GM12878 (cell line): Measurements from ENCODE around the gene ACO1. TPM values are rescaled to one million over a fixed set of nuclear protein-coding genes. Genes with fewer than 3 reads are reported as not detected.

Experiments
- ATAC-seq: fragments of 200-7000 bp; cut with Tn5 transposase; 3 replicates; pipeline ENCODE4 v1.9.1; 2020; ENCODE audit warnings: mild to moderate bottlenecking, moderate library complexity
- BruUV-seq: library from RNA; stranded (reverse); fragments of 400-500 nt; replicated peaks from 2 replicates; lab custom pipeline; 2021; lab: Mats Ljungman, UMichigan
- CTCF ChIA-PET: fragments of 300-600 bp; sonication (Branson Sonifier 250); formaldehyde crosslinking; extraction: SDS; loops from one replicate; lab custom pipeline; 2021; ENCODE audit warnings: inconsistent platforms; lab: Yijun Ruan, JAX
- POLR2A ChIA-PET: fragments of 350-600 bp; formaldehyde crosslinking; extraction: SDS; loops from one replicate; lab custom pipeline; 2021; ENCODE audit warnings: inconsistent platforms; lab: Charles Lee
- RAD21 ChIA-PET: fragments of 300-600 bp; sonication (Branson Sonifier 250); formaldehyde crosslinking; loops from one replicate; lab custom pipeline; 2023; ENCODE audit warnings: antibody characterized with exemption; ENCODE audit not compliant: unreplicated experiment; lab: Charles Lee
- SMC1A ChIA-PET: fragments of 300-600 bp; sonication (Branson Sonifier 250); formaldehyde crosslinking; loops from one replicate; lab custom pipeline; 2023; ENCODE audit not compliant: unreplicated experiment, uncharacterized antibody; lab: Charles Lee
- DNase-seq: peaks from one replicate; pipeline ENCODE4 v3.0.0-alpha.2; 2011; ENCODE audit warnings: low read depth, low spot score
- FAIRE-seq: peaks from 3 replicates; lab custom pipeline; 2011; peaks lifted over from hg19 to GRCh38; lab: Jason Lieb, UNC
- H2AFZ ChIP-seq: 2 replicates; pipeline ENCODE4 v1.6.0; 2011; ENCODE audit warnings: low read depth, low read length, control low read depth; ENCODE audit not compliant: control insufficient read depth
- H3K27ac ChIP-seq: 2 replicates; pipeline ENCODE4 v1.5.1; 2011; ENCODE audit warnings: control low read depth; ENCODE audit not compliant: control insufficient read depth, insufficient read depth
- H3K27me3 ChIP-seq, 2 experiments: replicated peaks in 1 of 2; 2 replicates each; pipeline versions ENCODE4 v1.6.0 to v1.6.1; 2011; ENCODE audit warnings: low read length in 1 of 2; ENCODE audit not compliant: control insufficient read depth in 2 of 2, insufficient read depth in 2 of 2
- H3K36me3 ChIP-seq, 2 experiments: 2 replicates each; pipeline ENCODE4 v1.5.1; 2011; ENCODE audit warnings: low read length in 1 of 2; ENCODE audit not compliant: control insufficient read depth in 2 of 2, insufficient read depth in 2 of 2
- H3K4me1 ChIP-seq: 2 replicates; pipeline ENCODE4 v1.6.1; 2011; ENCODE audit warnings: mild to moderate bottlenecking, low read length, moderate library complexity, mixed read lengths; ENCODE audit not compliant: control insufficient read depth, insufficient read depth
- H3K4me2 ChIP-seq: 2 replicates; pipeline ENCODE4 v1.6.0; 2011; ENCODE audit warnings: control low read depth; ENCODE audit not compliant: control insufficient read depth, insufficient read depth
- H3K4me3 ChIP-seq: fragments of 200-600 bp; sonication (generic); 2 replicates; pipeline ENCODE4 v1.5.1; 2016
- H3K79me2 ChIP-seq: 2 replicates; pipeline ENCODE4 v1.6.0; 2011; ENCODE audit warnings: low read length; ENCODE audit not compliant: control insufficient read depth, insufficient read depth
- H3K9ac ChIP-seq: 2 replicates; pipeline ENCODE4 v1.8.0; 2011; ENCODE audit warnings: low read length, control low read depth, mixed read lengths; ENCODE audit not compliant: control insufficient read depth, insufficient read depth
- H3K9me3 ChIP-seq: replicated peaks from 3 replicates; pipeline ENCODE4 v1.5.1; 2011; ENCODE audit warnings: mild to moderate bottlenecking, low read length; ENCODE audit not compliant: control insufficient read depth, insufficient read depth
- H4K20me1 ChIP-seq: 2 replicates; pipeline ENCODE4 v1.6.0; 2011; ENCODE audit not compliant: control insufficient read depth, insufficient read depth
- ATF3 ChIP-seq: IDR thresholded peaks from 2 replicates; pipeline ENCODE4 v1.6.1; 2011; ENCODE audit warnings: low read depth, mild to moderate bottlenecking, low read length, moderate library complexity, borderline replicate concordance; ENCODE audit errors: extremely low read depth
- CHD1 ChIP-seq: IDR thresholded peaks from 2 replicates; pipeline ENCODE4 v1.6.1; 2012; ENCODE audit warnings: low read depth, low read length, improper control_type of control experiment
- IKZF2 ChIP-seq, 2 experiments: fragments of 450-650 bp; IDR thresholded peaks; 2 replicates each; pipeline ENCODE4 v1.6.1; 2017; ENCODE audit warnings: mild to moderate bottlenecking in 2 of 2, moderate library complexity in 2 of 2
- NKRF ChIP-seq: fragments of 450-650 bp; conservative IDR thresholded peaks from 2 replicates; pipeline ENCODE4 v1.6.1; 2017; ENCODE audit warnings: mild to moderate bottlenecking, moderate library complexity
- NR2C1 ChIP-seq: fragments of 450-650 bp; IDR thresholded peaks from 2 replicates; pipeline ENCODE4 v1.6.1; 2017; ENCODE audit warnings: antibody characterized with exemption, mild to moderate bottlenecking, moderate library complexity
- PKNOX1 ChIP-seq: fragments of 450-650 bp; IDR thresholded peaks from 2 replicates; pipeline ENCODE4 v1.6.1; 2016; ENCODE audit warnings: mild to moderate bottlenecking
- POLR2A ChIP-seq: IDR thresholded peaks from 2 replicates; pipeline ENCODE4 v1.6.1; 2011; ENCODE audit warnings: low read depth, mild to moderate bottlenecking, low read length
- RAD21 ChIP-seq: IDR thresholded peaks from 2 replicates; pipeline ENCODE4 v1.6.1; 2011; ENCODE audit warnings: mild to moderate bottlenecking, low read depth, low read length, moderate library complexity; ENCODE audit not compliant: insufficient read depth
- RB1 ChIP-seq: fragments of 450-650 bp; formaldehyde crosslinking; IDR thresholded peaks from 2 replicates; pipeline ENCODE4 v1.6.1; 2017; ENCODE audit warnings: mild to moderate bottlenecking, borderline replicate concordance
- STAT3 ChIP-seq: IDR thresholded peaks from 2 replicates; pipeline ENCODE4 v1.6.1; 2011; ENCODE audit warnings: low read depth, low read length, improper control_type of control experiment
- SUPT20H ChIP-seq: IDR thresholded peaks from 2 replicates; pipeline ENCODE4 v1.6.1; 2011; ENCODE audit warnings: low read depth, mild to moderate bottlenecking, low read length, moderate library complexity, borderline replicate concordance; ENCODE audit not compliant: control insufficient read depth
- TARDBP ChIP-seq: IDR thresholded peaks from 2 replicates; pipeline ENCODE4 v1.6.1; 2016; ENCODE audit warnings: borderline replicate concordance
- TCF3 ChIP-seq: IDR thresholded peaks from 2 replicates; pipeline ENCODE4 v1.6.1; 2012; ENCODE audit warnings: low read depth, mild to moderate bottlenecking, low read length, borderline replicate concordance; ENCODE audit not compliant: insufficient read depth
- USF1 ChIP-seq: IDR thresholded peaks from 2 replicates; pipeline ENCODE4 v1.6.1; 2011; ENCODE audit warnings: borderline replicate concordance, low read depth, mild to moderate bottlenecking, moderate library complexity, mixed read lengths, low read length; ENCODE audit not compliant: insufficient read depth; ENCODE audit errors: extremely low read length
- ZBTB4 ChIP-seq: fragments of 450-650 bp; formaldehyde crosslinking; IDR thresholded peaks from 2 replicates; pipeline ENCODE4 v1.4.0; 2022; ENCODE audit warnings: mild to moderate bottlenecking, moderate library complexity
- WGBS: methylation state at CpG from one replicate; pipeline ENCODE4 v1.1.6; 2016; ENCODE audit warnings: low lambda C conversion rate; ENCODE audit not compliant: insufficient replicate concordance, insufficient coverage; ENCODE audit errors: missing lambda C conversion rate; 5-methylcytosine and 5-hydroxymethylcytosine counted together
- in situ Hi-C: fragments of 300-500 bp; cut with MboI; formaldehyde crosslinking; loops from 9 replicates; pipeline ENCODE4 v1.14.3; 2018; ENCODE audit warnings: mixed read lengths
- intact Hi-C: fragments of 100-400 bp; cut with micrococcal nuclease; formaldehyde crosslinking; loops from one replicate; pipeline ENCODE4 v1.14.2; 2022; ENCODE audit not compliant: unreplicated experiment
- polyA plus RNA-seq, 11 experiments: library from polyadenylated mRNA; depleted of rRNA in 4 of 11; unstranded in 6 of 11; stranded (reverse) in 5 of 11; fragments of >200 nt; fragmentation: Nextera tagmentation in 4 of 11; fragmentation: Illumina TruSeq in 1 of 11; extraction: Ambion mirVana in 4 of 11; extraction: Trizol in 1 of 11; gene quantifications; 1 replicate in 1 of 11; 2 replicates in 10 of 11; pipeline versions ENCODE4 v1.2.1 to v1.2.3, GENCODE V29; 2011 to 2016; ENCODE audit warnings: inconsistent platforms in 2 of 11, missing spikeins in 2 of 11, low read depth in 1 of 11
- total RNA-seq, 4 experiments: library from RNA; depleted of rRNA in 3 of 4; stranded (reverse); fragments of >200 nt in 3 of 4; fragmentation: Illumina TruSeq in 1 of 4; extraction: Trizol in 1 of 4; gene quantifications; 2 replicates each; pipeline versions ENCODE4 v1.2.1 to v1.2.3, GENCODE V29; 2013 to 2021

The ACO1 gene
- total and polyA plus RNA-seq, 10 of the 15 experiments (the other 5 are each of a cell fraction or from before 2014, with no cell fraction given), result 0.21 to 6.5 (median 3.3) TPM

GRCh38 chr9:32455738-32456137 lies 71.3 kb downstream of the ACO1 start (continued):
- TF ChIP-seq NKRF (no peak), RB1 (no peak), SUPT20H (no peak)

- FAIRE-seq, result no peak
- H3K27me3 ChIP-seq, result no peaks in the 10 kb centered on the region
- ChIA-PET POLR2A (no interaction called here), CTCF (interaction anchor here (0.8 kb wide), 1 partner anchor 77 kb away, joined by 3 read pairs; no protein-coding TSS in a partner anchor), SMC1A (interaction anchor here (0.7 kb wide), 1 partner anchor 808 kb away, joined by 3 read pairs; the partner anchor contains the start of genes BAG1 and CHMP5), RAD21 (no interaction called here)
- H3K4me3 ChIP-seq, result no peak overlapping the region
- no peaks in the 10 kb centered on the region for H4K20me1 ChIP-seq
- peaks cover 0 to 5% of the 10 kb centered on the region in 2 experiments; a peak in 1 of 4 replicates for H3K36me3 ChIP-seq
- no peaks in the 10 kb centered on the region for H3K79me2 ChIP-seq
- no peaks in the 10 kb centered on the region for H3K9me3 ChIP-seq
- no peak overlapping the region for H3K9ac ChIP-seq
- WGBS, result 100% methylated on average over 1 of the region's 1 CpG
- ATAC-seq, result no peak
- H2AFZ ChIP-seq, result no peak overlapping the region
- no peak overlapping the region for H3K4me2 ChIP-seq
- no peak for DNase-seq
- no TSS peak for BruUV-seq
- intact Hi-C loops, result loop anchor here (10.0 kb wide), 1 partner anchor 518 kb away; no protein-coding TSS in a partner anchor
- in situ Hi-C loops, result no loop called here
- no peak overlapping the region for H3K27ac ChIP-seq
- H3K4me1 ChIP-seq, result no peaks in the 10 kb centered on the region
- TF ChIP-seq PKNOX1, result no peak
- no peak for TF ChIP-seq NR2C1
- no peak for TF ChIP-seq USF1
- TF ChIP-seq POLR2A, result no peak
- no peak for TF ChIP-seq ZBTB4
- TF ChIP-seq TARDBP, result no peak
- TF ChIP-seq ATF3, result no peak
- no peak for TF ChIP-seq STAT3
- no peak for TF ChIP-seq TCF3
- no peak for TF ChIP-seq CHD1
- TF ChIP-seq IKZF2 (IDR thresholded peaks at IDR 0.05), result no peak
- no peak for TF ChIP-seq RAD21
Measured at GRCh38 chr9:32456564-32456963, 72.1 kb downstream of the ACO1 start.
